CD4-positive, alpha-beta T cell treated with Interleukin-4 for 1 hour (primary cell): ENCODE measurements around the gene GPR87.
A peak's percentile ranks its signal among the peaks of the same experiment; 100 is the strongest.

Experiments used
- DNase-seq, 2 donors: peaks; one replicate each; pipeline ENCODE4 v3.0.0-alpha.2; 2020 to 2022

GPR87 gene

DNA sequence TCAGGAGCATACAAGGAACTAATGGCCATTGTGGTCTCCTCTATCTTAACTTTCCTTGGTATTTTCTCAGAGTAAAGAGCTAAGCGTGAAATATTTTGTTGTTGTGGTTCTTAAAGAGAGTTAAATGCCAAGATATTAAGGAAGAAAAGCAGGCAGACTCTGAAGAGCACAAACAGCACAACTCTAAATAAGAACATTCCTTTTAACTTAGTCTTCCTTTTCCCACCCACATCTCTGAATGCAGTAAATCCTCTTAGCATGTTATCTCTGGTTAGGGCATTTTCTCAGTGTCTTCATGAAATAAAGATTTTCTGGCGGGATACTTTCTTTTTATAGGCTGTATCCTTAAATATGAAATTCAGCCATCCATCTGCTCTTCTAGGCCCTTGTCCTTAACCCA, 1.5 kb downstream of the GPR87 start:
- DNase-seq, result no peak

- no peak for DNase-seq
These were observed 2.0 kb downstream of the GPR87 start for GRCh38 chr3:151314593-151314992.

GRCh38 chr3:151314137-151314536, 2.5 kb downstream of the GPR87 start:
- no peak for DNase-seq

DNA sequence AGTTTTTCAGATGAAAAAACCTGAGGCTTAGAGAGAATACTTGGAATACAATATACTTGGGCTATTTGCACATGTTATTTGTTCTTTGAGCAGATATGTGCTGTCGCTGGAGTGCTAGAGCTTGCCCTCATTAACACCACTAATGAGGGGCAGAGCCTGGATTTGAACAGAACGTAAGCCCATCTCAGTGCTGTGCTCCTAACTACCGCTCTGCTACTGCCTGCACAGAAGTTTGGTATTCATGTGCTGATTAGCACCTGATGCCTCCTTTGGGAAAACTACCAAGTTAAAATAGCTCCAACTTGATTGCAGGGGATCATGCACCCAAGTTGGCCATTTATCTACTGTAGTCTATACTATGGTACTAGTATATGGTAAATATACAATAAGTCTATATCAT, 3.6 kb downstream of the GPR87 start:
- DNase-seq, result no peak

DNA sequence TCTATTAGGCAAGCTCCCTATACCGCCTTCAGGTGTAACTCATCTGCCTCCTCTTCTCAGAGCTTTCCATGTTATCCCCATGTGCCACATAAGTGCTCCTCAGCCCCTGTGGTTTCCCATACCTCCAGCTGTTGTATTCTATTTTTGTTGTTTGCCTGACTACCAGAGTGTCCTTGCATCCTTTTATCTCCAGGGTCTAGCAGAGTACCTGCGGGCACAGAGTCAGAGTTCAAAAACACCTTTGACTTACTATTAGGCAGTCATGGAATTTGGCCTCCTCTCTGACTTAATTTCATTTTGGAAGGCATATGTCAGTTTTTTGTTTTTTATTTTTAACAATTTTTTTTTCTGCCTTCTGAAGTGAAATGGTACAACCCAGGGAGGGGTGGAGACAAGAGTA, 7.1 kb downstream of the GPR87 start:
- no peak for DNase-seq

DNA sequence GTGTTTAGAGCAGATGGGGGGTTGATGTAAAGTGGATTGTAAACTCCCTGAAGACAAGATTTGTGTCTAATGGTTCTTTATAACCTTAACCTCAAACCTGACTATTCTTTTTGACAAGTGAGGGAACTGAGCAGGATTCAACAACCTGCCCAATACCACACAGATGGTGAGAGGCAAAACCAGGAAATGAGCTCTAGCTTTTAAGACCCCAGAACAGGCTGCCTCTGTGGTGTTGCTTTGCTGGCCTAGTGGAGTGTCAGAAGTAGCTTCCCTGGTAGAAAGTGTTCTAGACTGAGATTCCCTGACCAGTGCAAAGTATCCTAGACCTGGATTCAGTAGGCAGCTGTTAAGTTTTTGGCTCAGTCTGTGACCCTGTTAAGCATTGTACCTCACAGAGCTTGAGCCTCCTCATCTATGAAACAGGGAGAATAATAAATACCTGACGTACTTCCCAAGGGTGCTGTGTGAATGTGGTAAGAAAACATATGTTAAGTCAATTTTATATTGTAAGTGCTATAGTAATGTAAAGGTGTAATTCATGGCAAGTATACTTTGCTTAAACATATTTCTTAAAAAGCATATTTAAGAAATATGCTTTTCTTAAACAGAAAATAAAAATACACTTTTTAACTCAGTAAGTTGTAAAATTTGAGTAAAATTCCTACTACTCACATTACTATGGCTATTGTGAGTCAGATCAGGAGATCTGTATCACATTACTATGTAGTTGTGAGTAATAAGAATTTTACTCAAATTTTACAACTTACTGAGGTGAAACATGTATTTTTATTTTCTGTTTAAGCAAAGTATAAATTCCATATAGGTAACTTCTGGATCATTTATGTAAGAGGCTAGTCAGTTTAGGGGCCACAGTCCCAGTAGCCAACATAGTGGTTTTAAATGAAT, 8.8 kb downstream of the GPR87 start:
- DNase-seq, result no peak

DNA sequence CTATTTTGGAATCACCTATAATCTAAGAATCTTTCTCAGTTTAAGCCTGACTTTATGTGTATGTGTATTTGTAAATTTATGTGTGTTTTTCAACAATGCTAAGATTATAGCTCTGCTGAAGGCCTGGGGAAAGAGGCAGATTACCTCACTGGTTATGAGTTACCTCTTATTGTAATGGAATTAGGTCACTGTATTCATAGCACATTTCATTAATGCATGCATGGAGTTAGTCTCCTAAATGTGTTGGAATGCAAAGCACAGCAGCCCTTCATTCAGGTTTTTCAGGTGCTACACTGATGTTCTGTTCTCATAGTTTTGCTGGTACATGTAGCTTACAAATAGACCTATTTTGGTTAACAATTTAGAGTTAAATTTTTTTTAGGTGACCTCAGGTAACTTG, 9.5 kb downstream of the GPR87 start:
- DNase-seq, result no peak

- DNase-seq, result no peak
These were observed 10.3 kb downstream of the GPR87 start for GRCh38 chr3:151306168-151306810.

DNA sequence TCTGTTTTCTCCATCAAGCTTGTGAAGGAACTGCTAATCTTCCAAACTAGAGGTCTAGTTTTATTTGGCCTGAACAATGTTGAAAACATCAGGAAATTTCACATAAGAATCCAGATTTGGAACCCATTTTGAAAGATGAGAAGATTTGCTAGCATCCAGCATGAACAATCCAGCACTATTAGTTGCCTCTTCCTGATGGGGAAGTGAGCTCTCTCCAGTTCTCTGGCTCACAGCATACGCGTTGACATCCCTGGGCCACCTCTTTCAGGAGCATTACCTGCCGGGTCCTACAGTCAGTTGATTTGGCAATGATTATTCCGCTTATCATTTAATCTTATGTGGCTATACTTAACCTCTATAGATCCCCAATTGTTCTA, 10.9 kb downstream of the GPR87 start:
- DNase-seq, result no peak

- DNase-seq, result no peak
These were observed 11.4 kb downstream of the GPR87 start for GRCh38 chr3:151305060-151305774.

- DNase-seq, result no peak
These were observed 12.9 kb downstream of the GPR87 start for GRCh38 chr3:151303751-151304150.

GRCh38 chr3:151301787-151302186, 14.8 kb downstream of the GPR87 start:
- DNase-seq, result no peak

DNA sequence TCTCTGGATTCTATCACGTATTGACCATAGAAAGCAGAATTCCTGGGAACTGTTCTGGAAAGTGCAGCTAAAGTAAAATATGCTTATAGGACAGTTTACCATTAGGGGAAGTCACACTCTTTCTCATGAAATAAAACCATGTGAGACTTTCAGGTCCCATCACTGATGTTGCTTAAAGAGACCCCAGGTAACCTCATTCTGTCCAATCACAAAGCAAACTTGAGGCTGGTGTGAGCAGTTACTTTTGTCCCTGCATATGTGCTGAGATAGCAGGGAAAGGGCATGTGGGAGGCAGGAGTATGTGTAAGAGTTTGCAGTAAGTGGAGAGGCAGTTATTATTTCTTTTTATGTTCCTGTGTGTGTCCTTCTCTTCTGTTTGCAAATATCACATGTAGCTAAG, 16.1 kb downstream of the GPR87 start:
- no peak for DNase-seq

GRCh38 chr3:151299006-151299405, 17.6 kb downstream of the GPR87 start:
- no peak for DNase-seq

DNA sequence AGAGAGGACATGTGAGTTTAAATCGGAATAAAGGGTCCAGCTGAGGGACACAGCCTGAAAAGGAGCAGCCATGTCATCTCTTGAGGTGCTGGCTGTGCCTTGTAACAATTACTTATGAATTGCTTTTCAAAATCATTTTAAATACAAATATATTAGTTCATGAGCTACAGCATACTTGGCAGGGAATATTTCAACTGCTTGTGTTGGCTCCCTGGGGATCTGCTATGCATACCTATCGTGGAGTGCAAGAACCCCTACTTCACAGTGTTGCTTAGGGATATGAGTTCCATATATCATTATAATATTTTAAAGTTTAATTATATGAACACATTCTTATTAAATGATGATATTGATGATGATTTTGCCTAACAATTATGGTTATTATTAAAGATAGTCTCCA, 19.2 kb downstream of the GPR87 start:
- no peak for DNase-seq

- DNase-seq, result no peak
These were observed 20.4 kb downstream of the GPR87 start for GRCh38 chr3:151296226-151296625.

- no peak for DNase-seq
These were observed 23.5 kb downstream of the GPR87 start for GRCh38 chr3:151293127-151293526.

DNA sequence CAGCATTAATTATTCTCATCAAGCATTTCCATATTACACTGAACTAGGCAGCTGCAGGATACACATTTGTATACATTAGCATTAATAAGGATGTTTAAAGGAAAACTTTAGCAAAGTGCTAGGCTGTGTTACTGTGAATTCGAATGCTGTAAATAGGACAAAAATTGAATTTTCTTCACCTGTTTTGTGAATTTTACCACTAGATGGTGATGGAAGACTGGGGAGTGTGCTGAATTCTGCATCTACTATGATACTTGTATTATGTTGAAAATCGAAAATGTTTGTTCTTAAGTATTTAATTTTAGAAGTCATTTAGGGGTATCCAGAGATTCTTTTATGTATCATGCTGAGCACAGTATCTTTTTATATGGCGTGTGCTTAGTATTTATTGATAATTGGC, 25.9 kb downstream of the GPR87 start:
- no peak for DNase-seq

- no peak for DNase-seq
These were observed 27.2 kb downstream of the GPR87 start for GRCh38 chr3:151289445-151289844.

GRCh38 chr3:151285940-151286339, 30.7 kb downstream of the GPR87 start:
- no peak for DNase-seq

DNA sequence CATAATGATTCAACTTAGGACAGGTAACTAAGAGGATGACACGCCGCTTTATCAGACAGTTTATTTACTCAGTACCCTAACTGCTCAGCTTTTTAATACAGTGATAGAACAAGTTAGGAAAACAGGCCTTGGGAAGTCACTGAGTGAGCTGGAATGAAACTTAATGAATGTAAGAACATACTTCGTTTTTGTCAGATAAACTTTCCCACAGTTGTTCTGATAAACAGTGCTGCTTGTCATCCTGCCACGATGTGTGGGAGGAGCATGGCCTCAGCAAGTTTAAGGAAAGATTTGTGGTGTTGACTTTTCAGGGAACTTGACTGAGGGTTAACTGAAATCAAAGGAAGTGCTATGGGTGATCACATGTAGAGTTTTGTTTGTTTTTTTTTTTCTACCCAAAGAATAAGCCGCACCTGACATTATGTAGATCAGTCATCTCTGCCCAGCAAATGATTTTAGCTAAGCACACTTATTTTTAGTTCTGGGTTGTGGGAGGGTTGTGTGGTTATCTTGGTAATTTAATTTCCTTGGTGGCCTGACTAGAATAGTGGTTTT, 32.6 kb downstream of the GPR87 start:
- peak in 1 of 2 donors; percentile 21 for DNase-seq

DNA sequence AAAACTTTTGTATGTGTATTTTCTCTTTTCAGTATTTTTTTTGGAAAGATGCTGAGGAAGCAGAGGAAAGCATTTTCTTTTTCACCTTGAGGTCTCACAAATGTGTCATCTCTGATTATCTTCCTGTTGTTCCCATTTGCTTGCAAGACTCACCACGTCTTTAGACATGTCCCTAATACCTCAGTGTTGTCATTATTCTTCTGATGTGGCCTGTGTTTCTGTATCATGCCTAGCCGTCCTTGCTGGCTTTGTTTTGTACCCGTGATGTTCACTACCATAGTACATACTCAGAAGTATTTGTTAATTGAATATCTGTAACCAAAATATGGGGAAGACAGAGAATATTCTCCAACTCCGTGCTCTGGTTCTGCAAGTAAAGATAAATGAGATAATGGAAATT, 33.2 kb downstream of the GPR87 start:
- DNase-seq, result no peak

DNA sequence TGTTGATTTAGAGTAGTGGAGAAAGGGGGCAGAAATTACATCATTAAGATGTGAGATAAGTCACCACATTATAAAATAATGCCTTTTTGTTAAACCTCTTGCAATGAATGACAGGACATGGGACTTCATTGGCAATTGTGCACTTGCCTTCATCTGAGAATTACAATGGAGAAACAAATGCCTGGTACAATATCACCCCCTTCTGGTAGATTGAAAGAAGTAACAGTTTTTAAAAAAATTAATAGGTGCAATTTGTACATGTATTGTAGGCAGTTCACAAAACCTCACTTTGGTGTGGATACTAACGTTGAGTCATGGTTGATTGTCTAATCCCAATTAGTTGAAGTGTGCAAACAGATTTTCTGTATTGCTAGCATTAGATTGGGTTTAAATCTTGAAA, 33.7 kb downstream of the GPR87 start:
- DNase-seq, result peak in 1 of 2 donors; percentile 76
